ENCODE measurements around the gene ETFA.

ETFA gene

DNA sequence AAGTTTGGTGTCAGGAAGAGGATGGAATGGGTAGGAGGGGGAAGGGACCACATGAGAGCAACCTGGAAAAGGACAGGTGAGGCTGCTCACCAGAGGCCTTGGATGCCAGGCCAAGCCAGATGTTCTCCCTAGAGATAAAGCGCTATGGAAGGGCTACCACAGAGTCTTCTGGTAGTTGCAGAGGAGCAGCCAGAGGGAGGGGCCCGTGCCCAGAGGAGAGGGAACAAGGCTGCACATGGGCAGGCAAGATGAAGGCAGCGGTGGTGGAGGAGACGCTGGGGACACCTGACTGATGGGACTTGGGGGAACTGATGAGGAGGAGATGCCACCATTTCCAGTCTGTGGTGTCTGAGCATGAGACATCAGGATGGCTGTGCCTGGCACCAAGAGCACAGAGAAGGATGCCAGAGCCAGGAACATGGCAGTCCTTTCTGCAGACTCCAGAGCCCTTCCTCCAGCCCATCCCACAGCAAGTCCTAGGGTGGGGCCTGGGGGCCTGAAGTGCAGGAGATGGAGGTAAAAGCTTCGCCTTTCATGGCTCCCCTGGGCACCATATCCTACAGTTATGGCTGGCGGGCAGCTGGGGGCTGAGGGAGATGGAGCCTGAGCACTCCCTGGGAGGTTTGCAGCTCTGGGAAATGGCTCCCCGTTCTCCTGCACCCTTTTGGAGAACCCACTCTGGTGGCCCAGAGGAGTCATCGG is 103.0 kb downstream of the ETFA start:
- H3K79me2 ChIP-seq (ENCODE audit: insufficient read depth, low read length), result no peaks in the 10 kb centered on the region
- H3K9ac ChIP-seq (ENCODE audit: low read length), result no peak overlapping the region
- no peaks in the 10 kb centered on the region for H3K4me1 ChIP-seq (ENCODE audit: insufficient read depth, low read length, severe bottlenecking)
- H3K4me2 ChIP-seq (ENCODE audit: low read length), result no peak overlapping the region
- H4K20me1 ChIP-seq (ENCODE audit: insufficient read depth, low read length), result no peaks in the 10 kb centered on the region
- H3K9me3 ChIP-seq (ENCODE audit: low read length), result no peaks in the 10 kb centered on the region
- H3K27ac ChIP-seq (ENCODE audit: low read depth, low read length, poor library complexity, severe bottlenecking), result no peak overlapping the region
- H3K4me3 ChIP-seq (ENCODE audit: low read depth, low read length, poor library complexity, severe bottlenecking), result no peak overlapping the region
- H2AFZ ChIP-seq (ENCODE audit: low read length), result no peak overlapping the region
- TF ChIP-seq, protein P1, sequence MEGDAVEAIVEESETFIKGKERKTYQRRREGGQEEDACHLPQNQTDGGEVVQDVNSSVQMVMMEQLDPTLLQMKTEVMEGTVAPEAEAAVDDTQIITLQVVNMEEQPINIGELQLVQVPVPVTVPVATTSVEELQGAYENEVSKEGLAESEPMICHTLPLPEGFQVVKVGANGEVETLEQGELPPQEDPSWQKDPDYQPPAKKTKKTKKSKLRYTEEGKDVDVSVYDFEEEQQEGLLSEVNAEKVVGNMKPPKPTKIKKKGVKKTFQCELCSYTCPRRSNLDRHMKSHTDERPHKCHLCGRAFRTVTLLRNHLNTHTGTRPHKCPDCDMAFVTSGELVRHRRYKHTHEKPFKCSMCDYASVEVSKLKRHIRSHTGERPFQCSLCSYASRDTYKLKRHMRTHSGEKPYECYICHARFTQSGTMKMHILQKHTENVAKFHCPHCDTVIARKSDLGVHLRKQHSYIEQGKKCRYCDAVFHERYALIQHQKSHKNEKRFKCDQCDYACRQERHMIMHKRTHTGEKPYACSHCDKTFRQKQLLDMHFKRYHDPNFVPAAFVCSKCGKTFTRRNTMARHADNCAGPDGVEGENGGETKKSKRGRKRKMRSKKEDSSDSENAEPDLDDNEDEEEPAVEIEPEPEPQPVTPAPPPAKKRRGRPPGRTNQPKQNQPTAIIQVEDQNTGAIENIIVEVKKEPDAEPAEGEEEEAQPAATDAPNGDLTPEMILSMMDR (IDR thresholded peaks at IDR 0.05; ENCODE audit: low read length), result no peak
- TF ChIP-seq EZH2 (IDR thresholded peaks at IDR 0.05; ENCODE audit: borderline replicate concordance, low read length), result no peak
- H3F3A ChIP-seq (ENCODE audit: insufficient read depth, low read length), result no peaks in the 10 kb centered on the region
- no peaks in the 10 kb centered on the region for H3K9me2 ChIP-seq (ENCODE audit: low read depth, low read length)
- no peaks in the 10 kb centered on the region for H3K27me3 ChIP-seq (ENCODE audit: insufficient read depth, low read length)
- peaks cover 37% of the 10 kb centered on the region for H3K36me3 ChIP-seq (ENCODE audit: insufficient read depth, low read length)

DNA sequence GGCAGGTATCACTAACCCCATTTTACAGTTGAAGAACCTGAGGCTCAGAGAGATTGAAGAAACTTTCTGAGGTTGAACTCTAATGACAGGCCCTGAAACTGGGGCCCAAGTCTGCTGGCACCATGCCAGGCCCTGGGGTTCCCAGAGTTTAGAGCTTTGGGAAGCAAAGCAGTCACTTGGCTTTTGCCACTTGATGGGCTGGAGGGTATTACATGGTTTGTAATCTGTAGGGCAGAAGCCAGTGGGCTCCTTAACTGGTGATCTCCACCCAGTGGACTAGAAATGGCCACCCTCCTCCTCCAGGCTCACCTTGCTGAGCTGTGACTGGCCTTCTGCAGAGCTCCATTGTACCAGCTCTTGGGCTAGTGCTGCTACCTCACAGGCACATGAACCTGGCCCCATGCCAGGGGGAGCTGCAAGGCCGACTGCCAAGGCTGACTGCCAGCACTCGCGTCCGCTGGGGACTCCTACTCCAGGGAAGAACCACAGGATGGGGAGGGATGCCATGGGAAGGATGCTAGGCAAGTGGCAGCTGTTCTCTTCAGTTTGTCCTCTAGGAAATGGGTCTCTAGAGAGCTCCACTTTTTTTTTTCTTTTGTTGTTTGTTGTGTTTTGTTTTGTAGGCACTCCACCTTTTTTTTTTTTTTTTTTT is 104.8 kb downstream of the ETFA start:
- Histone ChIP-seq H2AFZ (ENCODE audit: low read length) (no peak overlapping the region), H3K9ac (ENCODE audit: low read length) (no peak overlapping the region), H4K20me1 (ENCODE audit: insufficient read depth, low read length) (no peaks in the 10 kb centered on the region), H3K4me2 (ENCODE audit: low read length) (no peak overlapping the region), H3K27ac (ENCODE audit: low read depth, low read length, poor library complexity, severe bottlenecking) (no peak overlapping the region), H3K9me3 (ENCODE audit: low read length) (no peaks in the 10 kb centered on the region), H3K4me3 (ENCODE audit: low read depth, low read length, poor library complexity, severe bottlenecking) (no peak overlapping the region), H3K36me3 (ENCODE audit: insufficient read depth, low read length) (peaks cover 19% of the 10 kb centered on the region; the same call in 1 of the 2 replicates), H3K79me2 (ENCODE audit: insufficient read depth, low read length) (no peaks in the 10 kb centered on the region), H3K27me3 (ENCODE audit: insufficient read depth, low read length) (no peaks in the 10 kb centered on the region), H3K9me2 (ENCODE audit: low read depth, low read length) (no peaks in the 10 kb centered on the region), H3K4me1 (ENCODE audit: insufficient read depth, low read length, severe bottlenecking) (no peaks in the 10 kb centered on the region), H3F3A (ENCODE audit: insufficient read depth, low read length) (no peaks in the 10 kb centered on the region)
- TF ChIP-seq, protein P1 (IDR thresholded peaks at IDR 0.05; ENCODE audit: low read length), result no peak
- TF ChIP-seq EZH2 (IDR thresholded peaks at IDR 0.05; ENCODE audit: borderline replicate concordance, low read length), result no peak

DNA sequence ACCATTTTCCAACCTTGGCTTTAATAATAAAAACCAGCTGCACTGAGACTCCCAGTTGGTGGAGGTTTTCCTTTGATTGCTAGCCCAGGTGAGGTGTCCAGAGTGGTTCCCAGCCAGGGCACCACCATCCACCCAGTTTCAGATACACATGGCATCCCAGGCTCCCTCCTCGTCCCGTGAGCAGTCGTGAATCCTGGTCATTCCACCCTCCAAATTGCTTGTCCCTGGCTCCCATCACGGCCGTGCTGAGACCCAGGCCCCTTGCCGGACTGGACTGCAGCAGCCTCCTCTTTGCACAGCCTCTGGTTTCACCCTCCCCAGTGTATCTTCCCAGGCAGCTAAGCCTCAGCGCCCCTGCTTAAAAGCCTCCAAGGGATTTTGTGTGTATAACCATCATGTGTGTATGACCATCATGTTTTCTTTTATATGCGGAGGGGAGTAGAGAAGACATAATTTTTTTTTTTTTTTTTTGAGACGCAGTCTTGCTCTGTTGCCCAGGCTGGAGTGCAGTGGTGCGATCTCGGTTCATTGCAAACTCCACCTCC is 106.3 kb downstream of the ETFA start:
- H3K4me1 ChIP-seq (ENCODE audit: insufficient read depth, low read length, severe bottlenecking), result no peaks in the 10 kb centered on the region
- no peaks in the 10 kb centered on the region for H3K9me2 ChIP-seq (ENCODE audit: low read depth, low read length)
- H3K79me2 ChIP-seq (ENCODE audit: insufficient read depth, low read length), result no peaks in the 10 kb centered on the region
- H3K27ac ChIP-seq (ENCODE audit: low read depth, low read length, poor library complexity, severe bottlenecking), result no peak overlapping the region
- peaks cover 10% of the 10 kb centered on the region; the same call in 1 of the 2 replicates for H3K36me3 ChIP-seq (ENCODE audit: insufficient read depth, low read length)
- H2AFZ ChIP-seq (ENCODE audit: low read length), result no peak overlapping the region
- no peak overlapping the region for H3K9ac ChIP-seq (ENCODE audit: low read length)
- no peaks in the 10 kb centered on the region for H3K9me3 ChIP-seq (ENCODE audit: low read length)
- TF ChIP-seq, protein P1 (IDR thresholded peaks at IDR 0.05; ENCODE audit: low read length), result no peak
- no peak for TF ChIP-seq EZH2 (IDR thresholded peaks at IDR 0.05; ENCODE audit: borderline replicate concordance, low read length)
- no peaks in the 10 kb centered on the region for H3F3A ChIP-seq (ENCODE audit: insufficient read depth, low read length)
- no peaks in the 10 kb centered on the region for H4K20me1 ChIP-seq (ENCODE audit: insufficient read depth, low read length)
- H3K4me2 ChIP-seq (ENCODE audit: low read length), result no peak overlapping the region
- H3K4me3 ChIP-seq (ENCODE audit: low read depth, low read length, poor library complexity, severe bottlenecking), result no peak overlapping the region
- H3K27me3 ChIP-seq (ENCODE audit: insufficient read depth, low read length), result no peaks in the 10 kb centered on the region

Data from OCI-LY1 (cell line).